Duodenal mucosa (tissue), 2 donors: ENCODE results near the gene USP35.

Experiments
- H3K27ac ChIP-seq: one replicate; pipeline ENCODE4 v1.7.0; 2013; ENCODE audit warnings: low read depth, low read length
- H3K27me3 ChIP-seq, 2 donors: one replicate each; pipeline ENCODE4 v1.7.0; 2013; ENCODE audit warnings: low read length in 2 of 2, control low read depth in 1 of 2; ENCODE audit not compliant: insufficient read depth in 2 of 2, control insufficient read depth in 1 of 2
- H3K36me3 ChIP-seq, 2 donors: one replicate each; pipeline ENCODE4 v1.7.0; 2013; ENCODE audit warnings: low read length in 2 of 2, control low read depth in 1 of 2; ENCODE audit not compliant: insufficient read depth in 2 of 2, control insufficient read depth in 1 of 2
- H3K4me1 ChIP-seq, 2 donors: one replicate each; pipeline ENCODE4 v1.7.0; 2013; ENCODE audit warnings: low read length in 2 of 2, control low read depth in 1 of 2; ENCODE audit not compliant: insufficient read depth in 2 of 2, control insufficient read depth in 1 of 2
- H3K4me3 ChIP-seq, 2 donors: one replicate each; pipeline ENCODE4 v1.7.0; 2013; ENCODE audit warnings: low read length in 2 of 2, low read depth in 1 of 2
- H3K9ac ChIP-seq, 2 donors: one replicate each; pipeline ENCODE4 v1.7.0; 2013; ENCODE audit warnings: low read length in 2 of 2, low read depth in 1 of 2
- H3K9me3 ChIP-seq, 2 donors: one replicate each; pipeline ENCODE4 v1.7.0; 2013; ENCODE audit warnings: low read length in 2 of 2, control low read depth in 1 of 2; ENCODE audit not compliant: control insufficient read depth in 1 of 2

Gene USP35

GRCh38 chr11:78214331-78215194, 25.8 kb downstream of the USP35 start:
- Histone ChIP-seq H3K36me3 (peaks cover 30 to 62% of the 10 kb centered on the region in 2 donors), H3K27me3 (no peaks in the 10 kb centered on the region), H3K4me1 (no peaks in the 10 kb centered on the region), H3K9ac (no peak overlapping the region), H3K4me3 (no peak overlapping the region), H3K9me3 (no peaks in the 10 kb centered on the region), H3K27ac (no peak overlapping the region)

GRCh38 chr11:78216021-78216420, 27.3 kb downstream of the USP35 start:
- Histone ChIP-seq H3K27ac (no peak overlapping the region), H3K4me3 (no peak overlapping the region), H3K27me3 (no peaks in the 10 kb centered on the region), H3K9me3 (no peaks in the 10 kb centered on the region), H3K9ac (no peak overlapping the region), H3K36me3 (peaks cover 34 to 70% of the 10 kb centered on the region in 2 donors), H3K4me1 (no peaks in the 10 kb centered on the region)

GRCh38 chr11:78216571-78217287, 28.0 kb downstream of the USP35 start:
- Histone ChIP-seq H3K4me1 (no peaks in the 10 kb centered on the region), H3K27ac (no peak overlapping the region), H3K4me3 (no peak overlapping the region), H3K9ac (no peak overlapping the region), H3K27me3 (no peaks in the 10 kb centered on the region), H3K9me3 (no peaks in the 10 kb centered on the region), H3K36me3 (peaks cover 41 to 77% of the 10 kb centered on the region in 2 donors)

- Histone ChIP-seq H3K4me3 (no peak overlapping the region), H3K27ac (no peak overlapping the region), H3K9ac (no peak overlapping the region), H3K9me3 (no peaks in the 10 kb centered on the region), H3K4me1 (no peaks in the 10 kb centered on the region), H3K36me3 (peaks cover 45 to 83% of the 10 kb centered on the region in 2 donors), H3K27me3 (no peaks in the 10 kb centered on the region)
These were observed 29.2 kb downstream of the USP35 start for GRCh38 chr11:78217650-78218541.

GRCh38 chr11:78218707-78219492, 30.2 kb downstream of the USP35 start:
- Histone ChIP-seq H3K36me3 (peaks cover 50 to 85% of the 10 kb centered on the region in 2 donors), H3K9ac (no peak overlapping the region), H3K9me3 (no peaks in the 10 kb centered on the region), H3K4me3 (no peak overlapping the region), H3K4me1 (no peaks in the 10 kb centered on the region), H3K27ac (no peak overlapping the region), H3K27me3 (no peaks in the 10 kb centered on the region)

GRCh38 chr11:78219493-78220217, 30.9 kb downstream of the USP35 start:
- Histone ChIP-seq H3K27me3 (no peaks in the 10 kb centered on the region), H3K9ac (no peak overlapping the region), H3K9me3 (no peaks in the 10 kb centered on the region), H3K4me1 (no peaks in the 10 kb centered on the region), H3K4me3 (no peak overlapping the region), H3K36me3 (peaks cover 54 to 86% of the 10 kb centered on the region in 2 donors), H3K27ac (no peak overlapping the region)

- H3K4me1 ChIP-seq, result no peaks in the 10 kb centered on the region
- no peaks in the 10 kb centered on the region for H3K9me3 ChIP-seq
- no peaks in the 10 kb centered on the region for H3K27me3 ChIP-seq
- H3K4me3 ChIP-seq, result no peak overlapping the region
- peaks cover 57 to 87% of the 10 kb centered on the region in 2 donors for H3K36me3 ChIP-seq
- no peak overlapping the region for H3K27ac ChIP-seq
- H3K9ac ChIP-seq, result no peak overlapping the region
These were observed 31.8 kb downstream of the USP35 start for GRCh38 chr11:78220218-78221157.

- H3K27me3 ChIP-seq, result no peaks in the 10 kb centered on the region
- H3K36me3 ChIP-seq, result peaks cover 51 to 85% of the 10 kb centered on the region in 2 donors
- no peak overlapping the region for H3K9ac ChIP-seq
- no peaks in the 10 kb centered on the region for H3K9me3 ChIP-seq
- no peak overlapping the region for H3K4me3 ChIP-seq
- no peak overlapping the region for H3K27ac ChIP-seq
- H3K4me1 ChIP-seq, result no peaks in the 10 kb centered on the region
These were observed 32.9 kb downstream of the USP35 start for GRCh38 chr11:78221396-78222315.
